CD4-positive, alpha-beta T cell treated with Interferon gamma for 1 hour (primary cell): ENCODE measurements around the gene EPM2A.
"Not testable (repeated sequence)": the region's sequence is repeated elsewhere in the genome, so short reads cannot be mapped to it uniquely, and the experiment has no call there.

Experiments
- DNase-seq: peaks from one replicate; pipeline ENCODE4 v3.0.0-alpha.2; 2020

Gene EPM2A

DNA sequence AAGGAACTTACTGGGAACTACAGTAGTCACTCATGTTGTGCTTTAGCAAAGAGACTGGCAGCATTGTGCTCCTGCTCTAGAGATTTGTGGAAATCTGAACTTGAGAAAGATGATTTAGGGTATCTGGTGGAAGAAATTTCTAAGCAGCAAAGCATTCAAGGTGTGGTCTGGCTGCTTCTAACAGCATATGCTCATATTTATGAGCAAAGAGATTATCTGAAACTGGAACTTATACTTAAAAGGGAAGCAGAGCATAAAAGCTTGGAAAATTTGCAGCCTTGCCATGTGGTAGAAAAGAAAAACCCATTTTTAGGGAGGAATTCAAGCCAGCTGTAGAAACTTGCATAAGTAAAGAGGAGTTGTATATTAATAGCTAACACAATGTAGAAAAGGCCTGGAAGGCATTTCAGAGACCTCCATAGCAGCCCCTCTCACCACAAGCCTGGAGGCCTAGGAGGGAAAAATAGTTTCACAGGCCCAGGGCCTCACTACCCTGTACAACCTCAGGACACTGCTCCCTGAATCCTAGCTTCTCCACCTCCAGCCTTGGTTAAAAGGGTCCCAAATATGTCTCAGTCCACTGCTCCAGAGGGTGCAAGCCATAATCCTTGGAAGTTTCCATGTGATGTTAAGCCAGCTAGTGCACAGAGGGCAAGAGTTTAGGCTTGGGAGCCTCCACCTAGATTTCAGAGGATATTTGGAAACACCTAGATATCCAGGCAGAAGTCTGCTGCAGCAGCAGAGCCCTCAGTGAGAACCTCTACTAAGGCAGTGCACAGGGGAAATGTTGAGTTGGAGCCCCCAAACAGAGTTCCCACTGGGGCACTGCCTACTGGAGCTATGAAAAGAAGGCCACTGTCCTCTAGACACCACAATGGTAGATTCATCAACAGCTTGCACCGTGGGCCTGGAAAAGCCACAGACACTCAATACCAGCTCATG, 6.6 kb downstream of the EPM2A start:
- no peak for DNase-seq

DNA sequence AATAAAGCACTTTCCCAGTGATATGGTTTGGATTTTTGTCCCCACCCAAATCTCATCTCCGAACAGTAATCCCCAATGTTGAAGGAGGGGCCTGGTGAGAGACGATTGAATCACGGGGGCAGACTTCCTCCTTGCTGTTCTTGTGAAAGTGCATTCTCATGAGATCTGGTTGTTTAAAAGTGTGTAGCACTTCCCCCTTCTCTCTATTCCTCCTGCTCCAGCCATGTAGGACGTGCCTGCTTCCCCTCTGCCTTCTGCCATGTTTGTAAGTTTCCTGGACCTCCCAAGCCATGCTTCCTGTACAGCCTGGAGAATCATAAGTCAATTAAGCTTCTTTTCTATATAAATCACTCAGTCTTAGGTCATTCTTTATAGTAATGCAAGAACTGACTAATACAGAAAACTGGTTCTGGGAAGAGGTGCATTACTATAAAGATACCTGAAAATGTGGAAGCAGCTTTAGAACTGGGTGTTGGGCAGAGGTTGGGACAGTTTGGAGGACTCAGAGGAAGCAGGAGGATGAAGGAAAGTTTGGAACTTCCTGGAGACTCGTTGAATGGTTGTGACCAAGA, 7.4 kb downstream of the EPM2A start:
- no peak for DNase-seq

DNA sequence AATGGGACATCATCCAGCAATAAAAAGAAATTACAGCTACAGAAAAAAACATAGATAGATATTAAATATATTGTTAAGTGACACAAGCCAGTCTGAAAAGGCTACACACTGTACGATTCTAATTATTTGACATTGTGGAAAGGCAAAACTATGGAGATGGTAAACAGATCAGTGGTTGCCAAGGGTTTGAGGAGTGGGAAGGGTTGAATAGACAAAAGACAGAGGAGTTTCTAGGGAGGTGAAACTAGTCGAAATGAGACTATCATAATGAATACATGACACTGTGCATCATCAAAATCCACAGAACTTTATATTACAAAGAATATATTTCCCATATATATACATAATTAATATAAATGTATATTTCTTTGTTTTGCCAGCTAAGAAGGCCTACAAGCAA, 9.8 kb downstream of the EPM2A start:
- no peak for DNase-seq

DNA sequence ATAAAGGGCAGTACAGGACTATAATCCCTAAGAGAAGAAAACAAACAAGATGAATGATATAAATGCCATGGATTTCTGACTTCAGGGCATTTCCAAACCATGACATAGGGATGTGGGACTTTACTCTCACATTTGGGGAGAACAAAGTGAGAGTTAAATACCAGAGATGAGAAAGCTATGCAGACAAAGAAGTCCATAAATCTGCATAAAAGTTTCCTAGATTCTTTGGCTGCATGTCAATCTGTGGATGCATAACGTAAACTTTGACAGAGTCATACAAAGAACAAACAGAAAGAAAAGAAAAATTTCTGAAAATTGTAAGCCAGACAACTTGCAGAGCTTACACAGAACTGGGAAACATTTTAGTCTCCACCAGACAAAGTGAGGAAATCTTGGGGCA, 11.7 kb downstream of the EPM2A start:
- no peak for DNase-seq

DNA sequence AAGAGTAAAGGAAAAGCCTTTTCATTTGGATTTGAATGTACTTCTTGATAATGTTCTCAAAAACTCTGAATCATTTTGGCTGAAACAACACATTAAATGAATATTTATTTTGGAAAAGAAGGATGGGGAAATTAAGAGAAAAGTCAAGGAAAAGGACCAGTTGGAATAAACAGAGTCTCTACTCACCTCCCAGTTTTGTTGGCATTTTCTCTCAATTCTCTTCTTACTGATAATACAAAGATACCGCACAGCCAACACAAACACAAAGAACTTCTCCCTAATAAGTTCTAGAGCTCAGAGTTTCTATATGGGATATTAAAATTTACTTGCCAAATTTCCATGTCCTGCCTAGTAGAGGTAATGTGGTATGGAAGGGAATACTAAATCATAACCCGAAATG, 13.1 kb downstream of the EPM2A start:
- no peak for DNase-seq

DNA sequence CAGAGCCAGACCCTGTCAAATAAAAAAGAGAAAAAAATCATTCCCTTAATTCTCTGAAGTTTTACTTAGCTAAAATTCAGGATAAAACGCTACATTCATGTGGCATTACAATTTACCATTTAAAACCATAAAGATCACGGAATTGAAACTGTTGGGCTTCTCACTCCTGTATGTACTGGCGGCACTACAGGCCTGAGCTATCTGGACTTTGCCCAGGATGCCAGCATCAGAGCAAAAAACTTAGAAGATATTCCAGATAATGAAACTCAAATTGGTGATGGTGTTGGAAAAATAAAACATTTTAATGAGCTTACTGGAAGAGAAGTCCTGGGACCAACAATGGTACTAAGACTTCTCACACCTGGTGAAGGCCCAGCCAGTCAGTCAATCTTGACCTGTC, 14.2 kb downstream of the EPM2A start:
- no peak for DNase-seq

DNA sequence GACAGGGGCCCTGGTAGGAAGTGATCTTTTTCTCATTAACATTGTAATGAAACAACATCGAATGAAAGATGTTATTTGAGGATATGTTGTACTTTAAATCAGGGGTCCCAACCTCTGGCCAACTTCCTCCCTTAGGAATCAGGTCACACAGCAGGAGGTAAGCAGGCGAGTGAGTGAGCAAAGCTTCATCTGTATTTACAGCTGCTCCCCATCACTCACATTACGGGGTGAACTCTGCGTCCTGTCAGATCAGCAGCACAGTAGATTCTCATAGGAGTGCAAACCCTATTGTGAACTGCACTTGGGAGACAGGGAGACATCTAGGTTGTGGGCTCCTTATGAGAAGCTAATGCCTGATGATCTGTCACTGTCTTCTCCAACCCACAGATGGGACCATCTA, 19.9 kb downstream of the EPM2A start:
- DNase-seq = no peak

DNA sequence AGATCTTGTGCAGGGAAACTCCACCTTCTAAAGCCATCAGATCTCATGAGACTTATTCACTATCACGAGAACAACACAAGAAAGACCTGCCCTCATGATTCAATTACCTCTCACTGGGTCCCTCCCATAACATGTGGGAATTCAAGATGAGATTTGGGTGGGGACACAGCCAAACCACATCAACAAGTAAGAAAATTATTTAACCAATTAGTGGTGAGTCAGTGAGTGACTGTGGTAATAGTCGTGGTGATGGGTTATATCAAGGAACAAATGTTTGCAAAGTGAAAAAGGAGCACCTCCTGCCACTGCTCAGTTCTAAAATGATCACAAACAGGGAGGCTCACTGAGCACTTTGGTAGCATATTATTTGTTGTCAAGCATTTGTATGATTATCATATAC, 20.6 kb downstream of the EPM2A start:
- DNase-seq = no peak

DNA sequence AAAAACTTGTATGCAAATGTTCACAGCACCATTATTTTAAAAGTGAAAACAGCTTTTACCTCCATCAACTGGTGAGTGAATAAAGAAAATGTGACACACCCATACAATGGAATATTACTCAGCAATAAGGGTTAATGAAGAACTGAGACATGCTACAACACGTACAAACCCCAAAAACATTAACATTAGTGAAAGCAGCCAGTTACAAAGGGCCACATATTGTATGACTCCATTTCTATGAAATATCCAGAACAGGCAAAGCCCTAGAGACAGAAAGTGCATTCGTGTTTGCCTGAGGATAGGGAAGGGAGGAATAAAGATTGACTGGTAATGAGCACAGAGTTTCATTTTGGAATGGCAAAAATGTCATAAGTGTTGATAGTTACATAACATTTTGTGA, 21.5 kb downstream of the EPM2A start:
- no peak for DNase-seq

DNA sequence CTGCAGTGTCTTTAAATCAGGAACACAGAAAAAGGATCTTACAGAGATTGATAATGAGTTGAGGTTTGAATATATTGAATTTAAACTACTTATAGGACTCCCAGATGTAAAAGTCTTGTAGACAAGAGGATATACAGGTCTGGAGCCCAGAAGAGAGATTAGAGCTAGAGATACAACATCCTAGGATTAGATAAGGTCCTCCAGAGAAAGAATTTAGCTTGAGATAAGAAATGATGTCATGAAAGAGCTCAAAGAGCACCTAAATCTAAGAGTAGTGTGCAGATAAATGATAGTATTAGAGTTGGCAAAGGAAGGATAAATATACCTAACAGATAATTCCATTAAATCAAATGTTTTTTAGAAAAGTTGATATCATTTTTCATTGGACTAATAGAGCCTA, 23.9 kb downstream of the EPM2A start:
- DNase-seq = no peak

DNA sequence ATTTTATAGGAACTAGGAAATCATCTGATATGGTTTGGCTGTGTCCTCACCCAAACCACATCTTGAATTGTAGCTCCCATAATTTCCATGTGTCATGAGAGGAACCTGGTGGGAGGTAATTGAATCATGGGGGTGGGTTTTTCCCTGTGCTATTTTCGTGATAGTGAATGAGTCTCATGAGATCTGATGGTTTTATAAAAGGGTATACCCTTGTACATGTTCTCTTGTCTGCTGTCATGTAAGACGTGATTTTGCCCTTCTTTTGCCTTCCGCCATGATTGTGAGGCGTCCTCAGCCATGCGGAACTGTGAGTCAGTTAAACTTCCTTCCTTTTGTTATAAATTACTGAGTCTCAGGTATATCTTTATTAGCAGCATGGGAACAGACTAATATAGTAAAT, 27.9 kb downstream of the EPM2A start:
- DNase-seq = no peak

DNA sequence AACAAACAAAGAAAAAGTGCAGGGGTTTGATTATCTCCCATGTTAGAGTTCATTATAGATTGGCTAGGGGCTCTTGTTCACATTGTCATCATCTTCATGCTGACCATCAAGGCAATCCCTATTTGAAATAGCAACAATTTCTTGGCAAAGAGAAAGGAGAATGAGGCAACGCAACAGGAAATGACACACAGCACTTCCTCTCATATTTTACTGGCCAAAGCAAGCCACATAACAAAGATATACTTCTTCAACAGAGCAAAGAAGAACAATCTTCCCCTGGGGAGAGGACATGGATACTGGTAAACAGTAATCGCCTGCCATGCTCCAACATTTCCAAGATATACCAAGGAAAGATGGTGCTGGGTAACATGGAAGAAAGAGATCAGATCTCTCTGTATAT, 29.8 kb downstream of the EPM2A start:
- DNase-seq = no peak

DNA sequence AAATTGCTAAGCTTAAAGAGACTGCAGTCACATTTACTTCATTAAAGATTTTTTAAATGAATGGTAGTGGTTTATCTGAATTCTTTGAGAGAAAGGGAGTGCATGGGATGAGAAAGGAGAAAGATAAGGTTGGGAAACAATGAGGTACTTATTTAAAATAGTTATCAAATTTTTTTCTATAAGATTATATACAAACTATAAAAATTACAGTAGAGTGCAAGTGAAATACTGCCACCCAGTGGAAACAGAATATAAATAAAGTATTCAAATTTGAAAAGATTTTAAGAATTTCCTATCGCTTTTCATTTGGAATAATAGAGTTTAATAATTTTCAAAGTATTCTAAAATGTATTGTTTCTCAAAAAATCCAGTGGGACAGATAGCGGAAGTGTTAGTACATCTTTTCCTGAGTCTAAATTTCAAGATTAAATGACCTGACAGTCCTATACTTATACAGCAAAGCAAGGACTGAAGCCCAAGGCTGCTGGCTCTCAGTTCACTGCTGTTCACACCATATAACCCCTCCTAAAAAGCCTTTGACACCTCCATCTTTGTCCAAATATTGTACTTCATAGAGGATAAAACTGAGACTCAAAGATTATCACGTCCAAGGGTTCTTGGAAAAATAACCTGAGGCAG, 31.1 kb downstream of the EPM2A start:
- no peak for DNase-seq

DNA sequence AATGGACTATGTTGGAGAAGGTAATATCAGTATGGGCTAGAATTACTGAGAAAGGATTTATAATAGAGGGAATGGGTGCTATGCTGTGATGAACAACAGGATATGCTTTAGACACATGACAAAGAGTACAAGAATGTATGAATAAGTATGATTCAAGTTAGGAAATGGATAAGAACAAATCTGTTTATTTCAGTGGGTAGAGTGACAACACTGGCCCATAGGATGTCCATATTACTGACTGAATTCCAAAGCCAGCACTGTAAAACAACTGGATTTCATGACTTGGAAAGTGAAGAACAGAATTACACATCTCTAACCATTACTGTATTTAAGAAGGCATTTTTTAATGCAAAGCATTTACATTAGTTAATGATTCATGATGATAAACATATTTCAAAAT, 35.9 kb downstream of the EPM2A start:
- no peak for DNase-seq

DNA sequence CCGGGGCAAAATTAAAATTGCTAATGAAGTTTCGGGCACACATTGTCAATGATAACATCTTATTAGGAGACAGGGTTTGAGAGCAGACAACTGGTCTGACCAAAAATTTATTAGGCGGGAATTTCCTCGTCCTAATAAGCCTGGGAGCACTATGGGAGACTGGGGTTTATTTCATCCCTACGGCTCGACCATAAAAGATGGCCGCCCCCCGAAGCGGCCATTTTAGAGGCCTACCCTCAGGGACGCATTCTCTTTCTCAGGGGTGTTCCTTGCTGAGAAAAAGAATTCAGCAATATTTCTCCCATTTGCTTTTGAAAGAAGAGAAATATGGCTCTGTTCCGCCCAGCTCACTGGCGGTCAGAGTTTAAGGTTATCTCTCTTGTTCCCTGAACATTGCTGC, 37.9 kb downstream of the EPM2A start:
- not testable (repeated sequence) for DNase-seq

DNA sequence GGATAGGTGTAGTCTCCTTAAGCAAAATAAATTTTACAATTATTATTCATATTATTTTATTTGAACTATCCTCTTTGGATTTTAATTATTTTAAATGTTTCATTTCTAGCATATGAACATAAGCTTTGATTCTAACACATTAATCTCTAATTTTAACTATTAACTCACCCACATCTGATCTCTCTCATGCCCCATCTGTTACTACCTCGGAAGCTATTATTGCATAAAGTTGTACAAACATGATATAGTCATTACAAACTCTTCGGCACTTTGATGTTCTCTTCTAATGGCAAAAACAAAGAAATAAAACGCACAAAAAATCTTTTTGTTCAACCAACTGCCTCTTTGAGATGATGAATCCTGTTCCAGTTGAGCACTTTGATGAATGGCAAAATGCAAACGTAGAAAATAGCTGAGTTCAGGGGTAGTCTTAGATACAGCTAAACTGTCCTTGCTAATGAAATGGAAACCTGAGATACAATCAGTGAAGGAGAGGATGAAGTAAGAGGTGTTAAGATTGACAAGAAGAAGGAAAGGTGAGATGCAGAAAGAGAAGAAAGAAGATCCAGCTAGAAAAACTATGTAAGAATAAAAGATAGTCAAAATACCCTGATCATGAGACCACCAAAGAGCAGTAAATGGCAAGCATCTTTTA, 41.1 kb downstream of the EPM2A start:
- no peak for DNase-seq

DNA sequence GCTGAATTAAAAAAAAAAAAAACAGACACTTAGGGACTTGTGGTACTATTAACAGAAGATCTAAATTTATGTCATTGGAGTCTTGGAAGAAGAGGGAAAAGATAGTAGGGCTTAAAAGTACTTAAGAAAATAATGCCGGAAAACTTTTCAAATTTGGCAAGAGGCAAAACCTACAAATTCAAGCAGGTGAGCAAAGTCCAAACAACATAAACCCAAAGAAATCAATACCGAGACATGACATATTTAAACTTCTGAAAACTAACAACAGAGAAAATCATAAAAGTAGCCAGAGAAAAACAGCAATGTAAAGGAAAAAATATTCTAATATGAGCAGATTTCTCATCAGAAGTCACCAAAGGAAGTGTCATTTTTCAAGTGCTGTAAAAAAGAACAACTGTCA, 44.4 kb downstream of the EPM2A start:
- no peak for DNase-seq

DNA sequence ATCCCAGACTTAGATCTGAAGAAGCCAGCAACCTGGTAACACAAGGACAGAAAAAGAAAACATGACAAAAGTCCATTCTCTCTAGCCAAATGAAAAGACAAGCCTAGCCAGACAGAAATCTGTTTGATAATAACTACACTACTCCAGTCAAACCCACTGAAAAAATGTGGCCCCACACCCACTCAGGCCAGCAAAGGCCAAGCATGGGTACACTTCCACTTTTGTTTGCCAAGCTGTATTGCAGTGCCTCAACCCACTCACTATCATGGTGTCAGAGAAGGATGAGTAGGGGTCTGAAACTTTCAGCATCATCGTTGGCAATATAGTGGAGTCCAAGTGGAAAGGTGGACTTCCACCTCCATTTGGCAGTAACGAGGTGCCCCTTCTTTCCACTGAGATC, 45.8 kb downstream of the EPM2A start:
- no peak for DNase-seq

DNA sequence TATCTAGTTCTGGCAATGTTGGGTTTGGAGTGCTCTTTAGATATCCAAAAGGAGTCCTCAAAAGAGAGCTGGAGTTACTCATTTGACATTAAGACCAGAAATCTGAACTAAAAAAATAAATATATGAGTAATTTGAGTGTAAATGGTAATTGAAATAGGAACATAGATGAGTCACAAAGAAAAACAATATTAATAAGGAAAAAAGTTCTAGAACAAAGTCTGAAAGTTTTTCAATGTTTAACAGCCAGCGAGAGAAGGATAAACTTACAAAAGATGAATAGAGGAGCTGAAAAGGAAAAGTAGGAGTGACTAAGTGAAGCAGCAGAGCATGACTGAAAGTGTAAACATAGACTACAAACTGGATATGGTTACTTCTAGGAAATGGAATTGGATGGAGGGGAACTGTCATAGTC, 46.8 kb downstream of the EPM2A start:
- DNase-seq = no peak

DNA sequence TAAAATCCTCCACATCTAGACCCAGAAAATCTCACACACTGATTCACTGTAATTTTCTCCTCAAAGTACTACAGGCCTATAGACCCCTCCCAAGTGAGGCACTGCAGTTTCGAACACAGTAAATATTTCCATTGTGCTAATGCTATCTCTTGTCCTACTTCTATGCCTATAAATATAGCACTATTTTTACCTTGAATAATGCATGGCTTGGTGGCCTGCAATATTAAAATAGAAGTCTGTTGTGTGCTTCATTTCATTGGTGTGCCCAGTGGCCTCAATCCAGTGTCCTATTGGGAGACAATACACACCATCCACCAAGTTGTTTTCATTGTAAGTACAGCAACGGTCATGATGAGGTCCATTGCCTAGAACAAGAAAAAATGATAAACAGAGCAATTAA, 49.4 kb downstream of the EPM2A start:
- no peak for DNase-seq

DNA sequence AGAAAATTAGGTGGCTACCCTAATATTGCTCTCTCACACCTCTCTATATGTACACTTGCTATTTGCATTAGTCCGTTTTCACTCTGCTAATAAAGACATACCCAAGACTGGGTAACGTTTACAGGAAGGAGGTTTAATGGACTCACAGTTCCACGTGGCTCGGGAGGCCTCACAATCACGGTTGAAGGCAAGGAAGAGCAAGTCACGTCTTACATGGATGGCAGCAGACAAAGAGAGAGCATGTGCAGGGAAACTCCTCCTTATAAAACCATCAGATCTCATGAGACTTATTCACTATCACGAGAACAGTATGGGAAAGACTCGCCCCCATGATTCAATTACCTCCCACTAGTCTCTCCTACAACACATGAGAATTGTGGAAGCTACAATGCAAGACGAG, 53.4 kb downstream of the EPM2A start:
- no peak for DNase-seq

DNA sequence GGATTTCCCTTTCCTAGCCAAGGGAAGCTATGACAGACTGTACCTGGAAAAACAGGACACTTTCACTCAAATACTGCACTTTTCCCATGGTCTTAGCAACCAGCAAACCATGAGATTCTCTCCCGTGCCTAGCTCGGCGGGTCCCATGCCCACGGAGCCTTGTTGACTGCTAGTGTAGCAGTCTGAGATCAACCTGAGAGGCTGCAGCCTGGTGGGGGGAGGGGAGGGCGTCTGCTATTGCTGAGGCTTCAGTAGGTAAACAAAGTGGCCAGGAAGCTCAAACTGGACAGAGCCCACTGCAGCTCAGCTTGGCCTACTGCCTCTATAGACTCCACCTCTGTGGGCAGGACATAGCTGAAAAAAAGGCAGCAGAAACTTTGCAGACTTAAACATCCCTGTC, 61.8 kb downstream of the EPM2A start:
- DNase-seq = no peak

DNA sequence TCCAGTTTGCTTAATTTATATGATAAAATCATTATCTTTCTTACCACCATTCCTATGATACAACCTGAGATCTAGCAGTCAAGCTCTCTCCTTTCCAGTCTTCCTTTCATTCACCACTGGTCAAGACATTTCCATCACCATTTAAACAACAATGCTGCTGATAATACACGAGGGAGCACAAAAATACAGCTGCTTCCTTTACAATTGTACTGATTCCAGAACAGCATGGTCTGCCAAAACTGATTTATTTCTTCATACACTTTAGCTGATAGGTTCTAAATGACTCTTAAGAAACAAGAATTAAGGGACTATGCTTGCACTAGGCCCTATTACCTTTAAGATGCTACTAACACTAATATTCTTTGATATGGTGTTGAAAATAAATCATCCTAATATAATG, 65.0 kb downstream of the EPM2A start:
- no peak for DNase-seq

DNA sequence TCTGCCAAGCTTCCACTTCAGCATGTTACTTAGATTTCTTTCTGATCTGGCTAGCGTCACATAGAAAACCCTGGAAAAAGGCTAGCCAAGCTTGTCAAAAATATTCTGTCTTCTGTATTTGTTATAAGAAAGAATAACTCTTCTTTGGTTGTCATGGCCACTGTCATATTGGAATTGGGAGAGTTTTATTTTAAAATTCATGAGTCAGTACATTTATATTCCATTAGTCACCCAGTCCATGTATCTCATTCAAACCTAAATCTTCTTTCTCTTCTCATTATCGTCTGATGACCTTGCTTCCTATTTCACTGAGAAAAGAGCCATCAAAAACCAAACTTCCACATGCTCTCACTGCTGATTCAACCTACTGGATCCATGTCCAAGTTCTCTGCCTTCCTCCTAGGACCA, 65.7 kb downstream of the EPM2A start:
- DNase-seq = no peak
